Activated CD4-positive, alpha-beta T cell treated with anti-CD3 and anti-CD28 coated beads, Interleukin-2, amount 50 U/mL, for 16 hours (primary cell): ENCODE data around the gene SRSF4.
"Not testable (repeated sequence)": the region's sequence is repeated elsewhere in the genome, so short reads cannot be mapped to it uniquely, and the experiment has no call there.

Experiments
- DNase-seq: peaks from one replicate; pipeline ENCODE4 v3.0.0-alpha.2; 2020

SRSF4 gene

GRCh38 chr1:29124366-29125236, 57.1 kb downstream of the SRSF4 start:
- DNase-seq = peak; percentile 48

- DNase-seq = no peak
Measured at GRCh38 chr1:29123887-29124365, 57.8 kb downstream of the SRSF4 start, which contains the start of gene TMEM200B. TMEM200B (minus strand) TSS chr1:29123903; CDS start chr1:29121828, 2,075 bp downstream.

GRCh38 chr1:29123053-29123886, 58.4 kb downstream of the SRSF4 start:
- no peak for DNase-seq

GRCh38 chr1:29122682-29123052, 59.0 kb downstream of the SRSF4 start:
- DNase-seq = no peak

- no peak for DNase-seq
Measured at GRCh38 chr1:29121936-29122681, 59.6 kb downstream of the SRSF4 start.

GRCh38 chr1:29121516-29121935, 60.2 kb downstream of the SRSF4 start:
- DNase-seq = no peak

- DNase-seq = peak; percentile 72
Measured at GRCh38 chr1:29120947-29121485, 60.7 kb downstream of the SRSF4 start.

- no peak for DNase-seq
Measured at GRCh38 chr1:29120367-29120766, 61.3 kb downstream of the SRSF4 start.

GRCh38 chr1:29119121-29119929, 62.4 kb downstream of the SRSF4 start:
- no peak for DNase-seq

GRCh38 chr1:29117381-29117780, 64.3 kb downstream of the SRSF4 start:
- no peak for DNase-seq

GRCh38 chr1:29114654-29115053, 67.0 kb downstream of the SRSF4 start:
- DNase-seq = no peak

GRCh38 chr1:29113413-29114117, 68.1 kb downstream of the SRSF4 start:
- DNase-seq = no peak

GRCh38 chr1:29112705-29113412, 68.8 kb downstream of the SRSF4 start:
- no peak for DNase-seq

- not testable (repeated sequence) for DNase-seq
Measured at GRCh38 chr1:29108041-29108440, 73.7 kb downstream of the SRSF4 start.

GRCh38 chr1:29105822-29106221, 75.9 kb downstream of the SRSF4 start:
- no peak for DNase-seq

GRCh38 chr1:29100487-29100886, 81.2 kb downstream of the SRSF4 start:
- no peak for DNase-seq

- no peak for DNase-seq
Measured at GRCh38 chr1:29099286-29099685, 82.4 kb downstream of the SRSF4 start.
